GM23248 (cell line): ENCODE measurements around the gene TAOK1.

Experiments used
- EZH2 ChIP-seq: fragments of 200-600 bp; sonication (generic); IDR thresholded peaks from 2 replicates; pipeline ENCODE4 v1.6.1; 2018; ENCODE audit warnings: antibody characterized with exemption, mild to moderate bottlenecking; ENCODE audit not compliant: insufficient read depth, poor library complexity, severe bottlenecking
- EZH2phosphoT487 ChIP-seq: fragments of 200-600 bp; sonication (generic); IDR thresholded peaks from 2 replicates; pipeline ENCODE4 v1.6.1; 2018; ENCODE audit warnings: antibody characterized with exemption, moderate library complexity, mild to moderate bottlenecking, low read depth; ENCODE audit not compliant: insufficient read depth

- no peak for TF ChIP-seq EZH2phosphoT487
- TF ChIP-seq EZH2 = no peak
Observed at GRCh38 chr17:29597361-29598172, 207.4 kb downstream of the TAOK1 start.
